H1 (cell line): ENCODE measurements around the gene MAPKAP1.

Source experiments
- CBX8 ChIP-seq: fragments of 300-800, 300-1000 bp; sonication (generic); IDR thresholded peaks from 2 replicates; pipeline ENCODE4 v1.7.1; 2016; ENCODE audit warnings: low read depth, low read length, borderline replicate concordance
- CEBPB ChIP-seq: IDR thresholded peaks from 2 replicates; pipeline ENCODE4 v1.6.1; 2012; ENCODE audit warnings: low read depth, low read length
- EP300 ChIP-seq, 2 experiments: IDR thresholded peaks; 1 replicate in 1 of 2; 2 replicates in 1 of 2; pipeline ENCODE4 v1.6.1; 2011 to 2012; ENCODE audit warnings: low read depth in 2 of 2, low read length in 2 of 2, mild to moderate bottlenecking in 2 of 2, borderline replicate concordance in 1 of 2, inconsistent platforms in 1 of 2, moderate library complexity in 1 of 2
- EZH2 ChIP-seq: fragments of 200-600 bp; sonication (generic); IDR thresholded peaks from 2 replicates; pipeline ENCODE4 v1.7.1; 2012; ENCODE audit warnings: low read depth, mild to moderate bottlenecking, moderate library complexity, low read length, inconsistent platforms; ENCODE audit not compliant: severe bottlenecking
- HDAC2 ChIP-seq, 2 experiments: fragments of 300-600 bp in 1 of 2; sonication (generic) in 1 of 2; IDR thresholded peaks; 2 replicates each; pipeline ENCODE4 v1.6.1; 2011 to 2012; ENCODE audit warnings: low read depth in 2 of 2, low read length in 2 of 2, mild to moderate bottlenecking in 2 of 2, moderate library complexity in 2 of 2, borderline replicate concordance in 1 of 2, inconsistent platforms in 1 of 2
- MAFK ChIP-seq: IDR thresholded peaks from 2 replicates; pipeline ENCODE4 v1.6.1; 2012; ENCODE audit warnings: low read depth, mild to moderate bottlenecking, improper control_type of control experiment, low read length
- MAX ChIP-seq: IDR thresholded peaks from 2 replicates; pipeline ENCODE4 v1.6.1; 2012; ENCODE audit warnings: inconsistent platforms
- NRF1 ChIP-seq: IDR thresholded peaks from 2 replicates; pipeline ENCODE4 v1.6.1; 2011; ENCODE audit warnings: mild to moderate bottlenecking, low read depth, low read length, improper control_type of control experiment
- POLR2A ChIP-seq, 2 experiments: IDR thresholded peaks; 1 replicate in 1 of 2; 2 replicates in 1 of 2; pipeline ENCODE4 v1.6.1; 2011; ENCODE audit warnings: low read depth in 2 of 2, low read length in 2 of 2, mild to moderate bottlenecking in 2 of 2; ENCODE audit errors: control extremely low read depth in 1 of 2
- RBBP5 ChIP-seq: IDR thresholded peaks from 2 replicates; pipeline ENCODE4 v1.7.1; 2012; ENCODE audit warnings: low read depth, mild to moderate bottlenecking, inconsistent platforms, low read length, moderate library complexity, borderline replicate concordance
- SP1 ChIP-seq: IDR thresholded peaks from 2 replicates; pipeline ENCODE4 v1.6.1; 2011; ENCODE audit warnings: low read depth, low read length
- ZNF274 ChIP-seq: IDR thresholded peaks from 2 replicates; pipeline ENCODE4 v1.7.0; 2012; ENCODE audit warnings: low read length, borderline replicate concordance; ENCODE audit errors: extremely low read depth
- TF ChIP-seq, protein P1 (sequence below), 3 experiments: IDR thresholded peaks; 1 replicate in 2 of 3; 2 replicates in 1 of 3; pipeline versions ENCODE4 v1.5.1 to v1.6.1; 2011; ENCODE audit warnings: low read length in 3 of 3, mild to moderate bottlenecking in 3 of 3, inconsistent platforms in 2 of 3, low read depth in 1 of 3, moderate library complexity in 1 of 3; ENCODE audit not compliant: insufficient read depth in 1 of 3; ENCODE audit errors: control extremely low read depth in 1 of 3

DNA sequence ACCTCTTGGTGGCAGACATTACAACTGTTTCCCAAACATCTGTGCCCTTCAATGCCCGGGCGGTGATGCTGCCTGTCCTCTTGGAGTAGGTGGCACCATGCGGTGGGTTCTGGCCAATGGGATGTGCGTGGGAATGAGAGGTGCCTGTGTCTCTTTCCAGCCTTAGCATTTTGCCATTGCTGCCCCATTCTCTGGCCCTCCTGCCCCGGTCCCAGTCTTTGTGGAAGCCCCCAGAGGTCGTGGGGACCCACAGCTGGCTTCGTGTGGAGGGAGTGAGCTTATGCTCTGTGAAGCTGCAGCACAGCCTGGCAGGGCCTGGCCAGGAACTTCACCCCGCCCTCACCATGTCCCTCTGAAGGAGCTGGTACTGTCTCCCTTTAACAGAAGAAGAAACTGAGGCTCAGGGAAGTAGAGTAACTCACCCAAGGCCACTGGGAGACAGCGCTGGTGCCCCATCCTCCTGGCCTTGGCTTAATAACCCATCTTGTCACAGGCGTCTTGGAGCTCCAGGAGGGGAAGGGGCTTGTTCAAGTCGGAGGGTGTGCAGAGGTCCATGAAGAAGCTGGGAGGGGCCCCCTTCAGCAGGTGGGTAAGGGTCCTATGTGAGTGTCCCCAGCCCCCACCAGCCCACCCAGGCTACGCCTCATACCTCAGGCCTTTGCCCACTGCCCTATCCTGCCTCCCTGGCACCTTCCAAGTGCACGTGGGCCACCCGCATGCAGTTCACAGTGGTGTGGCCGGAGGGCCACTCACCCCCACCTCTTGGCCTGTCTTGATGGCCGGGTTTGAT is 271.8 kb downstream of the MAPKAP1 start:
- TF ChIP-seq, protein P1, sequence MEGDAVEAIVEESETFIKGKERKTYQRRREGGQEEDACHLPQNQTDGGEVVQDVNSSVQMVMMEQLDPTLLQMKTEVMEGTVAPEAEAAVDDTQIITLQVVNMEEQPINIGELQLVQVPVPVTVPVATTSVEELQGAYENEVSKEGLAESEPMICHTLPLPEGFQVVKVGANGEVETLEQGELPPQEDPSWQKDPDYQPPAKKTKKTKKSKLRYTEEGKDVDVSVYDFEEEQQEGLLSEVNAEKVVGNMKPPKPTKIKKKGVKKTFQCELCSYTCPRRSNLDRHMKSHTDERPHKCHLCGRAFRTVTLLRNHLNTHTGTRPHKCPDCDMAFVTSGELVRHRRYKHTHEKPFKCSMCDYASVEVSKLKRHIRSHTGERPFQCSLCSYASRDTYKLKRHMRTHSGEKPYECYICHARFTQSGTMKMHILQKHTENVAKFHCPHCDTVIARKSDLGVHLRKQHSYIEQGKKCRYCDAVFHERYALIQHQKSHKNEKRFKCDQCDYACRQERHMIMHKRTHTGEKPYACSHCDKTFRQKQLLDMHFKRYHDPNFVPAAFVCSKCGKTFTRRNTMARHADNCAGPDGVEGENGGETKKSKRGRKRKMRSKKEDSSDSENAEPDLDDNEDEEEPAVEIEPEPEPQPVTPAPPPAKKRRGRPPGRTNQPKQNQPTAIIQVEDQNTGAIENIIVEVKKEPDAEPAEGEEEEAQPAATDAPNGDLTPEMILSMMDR (IDR thresholded peaks at IDR 0.05; ENCODE audit: control extremely low read depth in 1 of 3, insufficient read depth in 1 of 3, low read depth in 1 of 3, low read length in 3 of 3), result no peak
- TF ChIP-seq POLR2A (IDR thresholded peaks at IDR 0.05; ENCODE audit: control extremely low read depth in 1 of 2, low read depth in 2 of 2, low read length in 2 of 2) (no peak), MAFK (no peak), MAX (no peak), EP300 (IDR thresholded peaks at IDR 0.05; ENCODE audit: borderline replicate concordance in 1 of 2, low read depth in 2 of 2, low read length in 2 of 2) (no peak), NRF1 (no peak), CBX8 (no peak), EZH2 (no peak), ZNF274 (no peak), CEBPB (no peak), RBBP5 (no peak), HDAC2 (IDR thresholded peaks at IDR 0.05; ENCODE audit: borderline replicate concordance in 1 of 2, low read depth in 2 of 2, low read length in 2 of 2) (no peak), SP1 (no peak)
